Nucleus accumbens (tissue), 56 donors: ENCODE measurements around the gene NDUFA5.
"Not testable (repeated sequence)": the region's sequence is repeated elsewhere in the genome, so short reads cannot be mapped to it uniquely, and the experiment has no call there.

Source experiments
- DNase-seq, 56 donors: peaks; one replicate each; lab custom pipeline; 2025; lab: John Stamatoyannopoulos, UW

NDUFA5 gene

DNA sequence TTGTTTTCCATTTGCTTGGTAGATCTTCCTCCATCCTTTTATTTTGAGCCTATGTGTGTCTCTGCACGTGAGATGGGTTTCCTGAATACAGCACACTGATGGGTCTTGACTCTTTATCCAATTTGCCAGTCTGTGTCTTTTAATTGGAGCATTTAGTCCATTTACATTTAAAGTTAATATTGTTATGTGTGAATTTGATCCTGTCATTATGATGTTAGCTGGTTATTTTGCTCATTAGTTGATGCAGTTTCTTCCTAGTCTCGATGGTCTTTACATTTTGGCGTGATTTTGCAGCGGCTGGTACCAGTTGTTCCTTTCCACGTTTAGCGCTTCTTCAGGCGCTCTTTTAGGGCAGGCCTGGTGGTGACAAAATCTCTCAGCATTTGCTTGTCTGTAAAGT lies 31.1 kb downstream of the NDUFA5 start:
- not testable (repeated sequence) for DNase-seq

DNA sequence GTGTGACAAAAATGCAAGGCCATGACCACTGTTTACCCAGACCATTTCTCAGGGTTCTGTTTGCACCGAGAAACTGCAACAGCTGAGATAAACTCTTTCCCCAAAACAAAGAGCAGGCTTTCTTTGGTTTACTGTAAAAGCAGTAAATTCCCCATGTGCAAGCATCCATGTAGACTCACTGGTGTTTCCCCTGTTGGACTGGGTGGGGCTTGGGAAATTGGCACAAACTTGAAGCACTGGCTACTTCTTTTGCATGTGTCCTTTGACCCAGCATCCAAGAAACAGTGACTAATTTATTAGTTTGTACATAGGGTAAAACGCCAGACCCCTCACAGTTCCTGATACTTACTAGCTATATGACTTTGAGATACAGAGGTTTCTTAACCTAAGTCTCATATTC lies 35.6 kb downstream of the NDUFA5 start:
- no peak for DNase-seq

DNA sequence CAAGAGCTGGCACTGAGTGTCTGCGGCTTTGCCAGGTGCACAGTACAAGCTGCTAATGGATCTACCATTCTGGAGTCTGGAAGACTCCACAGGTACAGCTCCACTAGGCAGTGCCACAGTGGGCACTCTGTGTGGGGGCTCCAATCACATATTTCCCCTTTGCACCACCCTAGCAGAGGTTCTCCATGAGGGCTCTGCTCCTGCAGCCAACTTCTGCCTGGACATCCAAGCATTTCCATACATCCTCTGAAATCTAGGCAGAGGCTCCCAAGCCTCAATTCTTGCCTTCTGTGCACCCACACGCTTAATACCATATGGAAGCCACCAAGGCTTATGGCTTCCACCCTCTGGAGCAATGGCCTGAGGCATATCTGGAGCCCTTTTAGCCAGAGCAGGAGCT lies 52.4 kb downstream of the NDUFA5 start:
- no peak for DNase-seq

DNA sequence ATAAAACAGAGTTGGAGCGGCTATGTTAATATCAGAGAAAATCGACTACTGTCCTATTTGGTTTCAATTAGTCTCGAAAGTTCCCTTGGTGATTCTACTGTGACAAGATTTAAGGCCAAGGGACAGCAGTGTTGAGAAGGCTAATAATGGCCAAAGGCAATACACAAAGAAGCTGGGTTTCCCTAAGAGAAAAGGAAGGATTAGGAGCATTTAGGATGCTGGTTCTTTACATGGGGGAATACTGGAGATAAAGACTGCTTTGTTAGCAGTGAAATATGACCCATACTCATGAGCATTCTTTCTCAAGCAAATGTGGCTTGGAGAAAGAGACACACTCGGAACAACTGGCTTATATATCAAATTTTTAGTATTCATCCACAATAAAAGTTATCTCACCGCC lies 55.4 kb downstream of the NDUFA5 start:
- no peak for DNase-seq

DNA sequence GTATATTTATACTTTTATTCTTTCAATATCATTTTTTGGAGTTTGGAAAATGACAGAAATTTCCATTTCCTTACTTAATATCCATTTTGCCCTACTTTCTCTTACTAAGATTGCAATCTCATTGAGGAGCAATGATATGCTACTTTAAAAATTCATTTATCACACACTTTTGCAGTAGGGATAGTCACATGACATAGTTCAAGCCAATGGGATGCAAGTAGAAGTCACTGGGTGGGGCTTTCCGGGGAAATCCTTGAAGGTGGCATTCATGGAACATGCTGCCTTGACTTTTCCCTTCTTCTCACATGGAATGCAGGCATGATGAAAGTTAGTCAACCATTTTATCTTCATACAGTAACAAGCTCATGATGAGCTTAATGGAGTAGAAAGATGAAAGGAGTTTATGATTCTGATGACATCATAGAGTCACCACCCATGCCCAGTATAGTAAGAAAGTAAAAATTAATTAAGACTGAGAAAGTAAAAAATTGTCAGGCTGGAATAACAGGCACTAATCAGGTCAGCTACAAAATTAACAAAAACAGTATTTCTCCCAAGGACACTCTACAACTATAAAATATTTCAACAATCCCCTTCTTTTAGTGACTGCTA lies 56.6 kb downstream of the NDUFA5 start:
- DNase-seq: no peak

DNA sequence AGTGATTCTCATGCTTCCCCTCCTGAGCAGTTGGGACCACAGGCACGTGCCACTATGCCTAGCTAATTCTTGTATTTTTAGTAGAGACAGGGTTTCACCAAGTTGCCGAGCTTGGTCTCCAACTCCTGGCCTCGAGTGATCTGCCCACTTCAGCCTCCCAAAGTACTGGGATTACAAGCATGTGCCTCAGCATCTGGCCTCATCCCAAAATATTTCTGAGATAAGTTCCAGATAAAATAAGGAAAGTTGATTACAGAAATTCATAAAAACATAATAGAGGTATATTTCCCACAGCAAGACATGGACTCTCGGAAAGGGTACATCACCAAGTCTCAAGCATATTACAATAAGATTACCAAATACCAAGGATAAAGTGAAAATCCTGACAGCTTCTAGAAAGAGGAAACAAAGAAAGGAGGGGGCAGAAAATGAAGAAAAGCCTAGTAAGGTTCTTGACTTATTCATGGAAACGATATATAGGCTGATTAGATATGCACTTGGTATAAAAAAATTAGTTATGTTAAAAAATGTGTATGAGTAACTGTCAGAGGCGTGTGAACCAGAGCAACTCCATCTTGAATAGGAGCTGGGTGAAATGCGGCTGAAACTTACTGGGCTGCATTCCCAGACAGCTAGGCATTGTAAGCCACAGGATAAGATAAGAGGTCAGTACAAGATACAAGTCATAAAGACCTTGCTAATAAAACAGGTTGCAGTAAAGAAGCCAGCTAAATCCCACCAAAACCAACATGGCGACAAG lies 58.2 kb downstream of the NDUFA5 start:
- DNase-seq: no peak

DNA sequence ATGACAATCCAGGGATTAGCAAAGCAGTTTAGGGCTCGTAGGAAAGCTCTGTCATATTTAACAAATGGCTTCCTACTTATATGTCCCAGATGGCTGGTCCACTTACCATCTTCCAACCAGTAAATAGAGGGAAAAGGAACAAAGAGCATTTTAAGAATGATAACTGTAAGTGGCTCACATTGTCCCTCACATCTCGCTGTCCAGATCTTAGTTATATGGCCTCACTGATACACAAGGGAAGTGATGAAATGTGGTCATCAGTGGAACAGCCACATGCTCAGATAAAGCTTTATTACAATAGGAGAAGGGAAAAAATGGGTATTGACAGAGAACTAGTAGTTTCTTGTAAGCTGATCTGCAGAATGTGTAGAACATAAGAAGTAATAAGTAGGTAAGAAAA lies 59.0 kb downstream of the NDUFA5 start:
- no peak for DNase-seq

DNA sequence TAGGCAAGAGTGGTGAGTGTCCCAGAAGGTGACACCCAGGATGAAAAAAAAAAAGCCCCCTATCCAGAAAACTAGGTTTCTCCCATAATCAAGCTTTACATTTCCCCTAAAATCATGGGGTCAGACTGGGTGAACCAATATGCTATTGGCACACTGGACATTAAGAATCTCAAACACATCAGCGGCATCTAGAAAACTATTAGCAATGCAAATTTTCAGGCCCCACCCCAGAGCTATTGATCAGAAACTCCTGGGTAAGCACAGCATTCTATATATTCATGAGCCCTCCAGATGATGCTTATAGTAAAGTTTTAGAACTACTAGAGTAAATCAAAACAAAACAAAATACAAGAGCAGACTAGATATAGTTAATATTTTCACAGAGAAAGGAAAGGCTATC lies 59.6 kb downstream of the NDUFA5 start:
- DNase-seq: no peak

DNA sequence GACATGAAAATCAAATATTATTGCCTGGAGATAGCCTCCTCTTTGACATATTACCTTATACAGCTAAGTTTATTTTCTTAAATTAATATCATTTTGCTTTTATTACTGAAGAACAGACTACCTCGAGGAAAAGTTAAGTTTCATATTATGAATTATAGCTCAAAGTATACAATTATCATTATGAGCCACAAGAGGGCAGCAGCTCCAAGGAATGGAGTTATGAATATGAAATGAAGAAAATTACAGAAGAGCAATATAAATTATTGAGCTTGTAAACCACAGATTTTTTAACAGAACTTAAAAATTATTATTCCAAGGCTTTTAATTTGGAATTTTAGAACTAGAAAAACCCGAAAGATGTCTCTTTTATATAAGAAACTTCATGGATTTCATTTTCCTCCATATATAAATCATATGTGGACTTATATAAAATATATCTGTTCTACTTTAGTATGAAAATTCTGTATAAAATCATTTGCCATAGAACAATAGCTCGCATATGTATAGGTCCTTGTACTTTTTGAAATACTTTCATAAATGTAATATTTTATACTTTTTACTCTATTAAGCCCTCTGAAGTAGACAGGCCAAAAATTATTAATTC lies 63.3 kb downstream of the NDUFA5 start:
- DNase-seq: peak in 3 of 56 donors; percentile 2 to 27 (median 3)

DNA sequence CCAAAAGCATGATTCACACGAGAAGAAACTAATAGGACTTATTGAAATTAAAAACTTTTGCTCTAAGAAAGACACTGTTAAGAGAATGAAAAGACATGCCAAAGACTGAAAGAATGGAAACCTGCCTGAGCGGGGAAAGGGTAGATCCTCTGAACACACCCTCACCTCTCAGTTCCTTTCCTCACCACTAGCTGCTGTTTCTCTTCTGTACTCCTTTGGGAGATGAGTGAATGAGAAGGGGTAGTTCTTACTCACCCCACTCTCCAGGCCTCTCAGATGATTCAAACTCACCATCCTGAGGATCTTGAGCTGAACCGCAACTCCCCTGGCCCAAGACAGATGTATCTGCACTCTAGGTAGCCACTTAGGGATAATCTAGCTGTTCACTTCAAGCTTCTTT lies 65.1 kb downstream of the NDUFA5 start:
- no peak for DNase-seq
